NCI-H1092 treated with DMSO at 0.1 percent for 48 hours (cell line): ENCODE data around the gene TRMT2A.

Experiments
- DNase-seq: peaks from one replicate; lab custom pipeline; 2025; lab: John Stamatoyannopoulos, UW

The TRMT2A gene

GRCh38 chr22:20102203-20102780 is 14.7 kb downstream of the TRMT2A start:
- DNase-seq, result no peak

- DNase-seq, result no peak
Measured at GRCh38 chr22:20101638-20102037, 15.4 kb downstream of the TRMT2A start.

GRCh38 chr22:20099099-20099711 is 17.8 kb downstream of the TRMT2A start:
- no peak for DNase-seq

GRCh38 chr22:20096574-20097420 is 20.2 kb downstream of the TRMT2A start:
- DNase-seq, result no peak

- DNase-seq, result no peak
Measured at GRCh38 chr22:20095521-20095920, 21.5 kb downstream of the TRMT2A start.

GRCh38 chr22:20094197-20094807 is 22.7 kb downstream of the TRMT2A start:
- DNase-seq, result no peak

GRCh38 chr22:20093418-20094196 is 23.4 kb downstream of the TRMT2A start:
- DNase-seq, result no peak

GRCh38 chr22:20092477-20092854 is 24.6 kb downstream of the TRMT2A start:
- no peak for DNase-seq

GRCh38 chr22:20091690-20092476 is 25.1 kb downstream of the TRMT2A start:
- DNase-seq, result no peak

GRCh38 chr22:20090730-20091240 is 26.2 kb downstream of the TRMT2A start:
- DNase-seq, result no peak

GRCh38 chr22:20089977-20090729 is 26.9 kb downstream of the TRMT2A start:
- DNase-seq, result no peak

GRCh38 chr22:20089226-20089976 is 27.6 kb downstream of the TRMT2A start:
- no peak for DNase-seq

GRCh38 chr22:20088263-20088648 is 28.8 kb downstream of the TRMT2A start:
- no peak for DNase-seq

GRCh38 chr22:20087319-20088262 is 29.4 kb downstream of the TRMT2A start:
- DNase-seq, result no peak

- DNase-seq, result no peak
Measured at GRCh38 chr22:20086763-20087162, 30.3 kb downstream of the TRMT2A start.

GRCh38 chr22:20086101-20086599 is 30.9 kb downstream of the TRMT2A start:
- no peak for DNase-seq

- no peak for DNase-seq
Measured at GRCh38 chr22:20085651-20086050, 31.4 kb downstream of the TRMT2A start.
